Panc1 (cell line): ENCODE measurements around the gene GRIK4. TPM values are rescaled to one million over a fixed set of nuclear protein-coding genes. Genes with fewer than 3 reads are reported as not detected.

ENCODE experiments used
- ATAC-seq: fragments of 200-7000 bp; cut with Tn5 transposase; 2 replicates; pipeline ENCODE4 v1.9.1; 2020; ENCODE audit warnings: mild to moderate bottlenecking, moderate library complexity
- BruUV-seq: library from RNA; stranded (reverse); fragments of 400-500 nt; replicated peaks from 2 replicates; lab custom pipeline; 2021; lab: Mats Ljungman, UMichigan
- CTCF ChIA-PET: fragments of 300-600 bp; sonication (Branson Sonifier 250); formaldehyde crosslinking; loops from one replicate; lab custom pipeline; 2022; ENCODE audit warnings: antibody characterized with exemption; lab: Charles Lee
- POLR2A ChIA-PET: fragments of 300-600 bp; sonication (Branson Sonifier 250); formaldehyde crosslinking; loops from one replicate; lab custom pipeline; 2022; ENCODE audit warnings: antibody characterized with exemption; lab: Charles Lee
- DNase-seq: peaks from one replicate; pipeline ENCODE4 v3.0.0-alpha.2; 2010; ENCODE audit warnings: low read depth, low spot score
- H3K27ac ChIP-seq: 2 replicates; pipeline ENCODE4 v1.5.1; 2011; ENCODE audit warnings: mild to moderate bottlenecking, low read length, inconsistent platforms
- H3K27me3 ChIP-seq: fragments of 200-500 bp; sonication (Bioruptor generic); 2 replicates; pipeline ENCODE4 v1.6.0; 2014; ENCODE audit warnings: low read length, inconsistent platforms; ENCODE audit not compliant: control insufficient read depth, insufficient read depth
- H3K36me3 ChIP-seq: fragments of 200-500 bp; sonication (Bioruptor generic); 2 replicates; pipeline ENCODE4 v1.5.1; 2014; ENCODE audit warnings: inconsistent platforms, mild to moderate bottlenecking, low read length, moderate library complexity; ENCODE audit not compliant: control insufficient read depth, insufficient read depth
- H3K4me1 ChIP-seq: 2 replicates; pipeline ENCODE4 v1.5.1; 2011; ENCODE audit warnings: inconsistent platforms, mild to moderate bottlenecking, low read length, moderate library complexity; ENCODE audit not compliant: control insufficient read depth, insufficient read depth
- H3K4me3 ChIP-seq, 2 experiments: 2 replicates each; pipeline ENCODE4 v1.5.1; 2011 to 2012; ENCODE audit warnings: low read depth in 2 of 2, low read length in 2 of 2, mild to moderate bottlenecking in 2 of 2, inconsistent platforms in 1 of 2, moderate library complexity in 1 of 2
- H3K9me3 ChIP-seq: fragments of 200-500 bp; sonication (Bioruptor generic); 2 replicates; pipeline ENCODE4 v1.5.1; 2014; ENCODE audit warnings: low read depth, mild to moderate bottlenecking, inconsistent platforms, low read length, moderate library complexity; ENCODE audit not compliant: control insufficient read depth, insufficient read depth
- POLR2AphosphoS5 ChIP-seq: IDR thresholded peaks from 2 replicates; pipeline ENCODE4 v1.6.1; 2012; ENCODE audit warnings: mild to moderate bottlenecking, low read depth, low read length, moderate library complexity
- SIN3A ChIP-seq: IDR thresholded peaks from 2 replicates; pipeline ENCODE4 v1.6.1; 2012; ENCODE audit warnings: low read depth, mild to moderate bottlenecking, low read length, moderate library complexity, borderline replicate concordance; ENCODE audit not compliant: insufficient read depth
- TCF7L2 ChIP-seq: IDR thresholded peaks from 2 replicates; pipeline ENCODE4 v1.6.1; 2011; ENCODE audit warnings: mild to moderate bottlenecking, low read depth, low read length, inconsistent platforms
- in situ Hi-C: cut with HindIII; loops from 2 replicates; pipeline ENCODE4 v1.10.0; 2016; ENCODE audit warnings: low sequenced_read_pairs, low pct_unique_long_range_greater_than_20kb
- intact Hi-C: fragments of 100-400 bp; cut with micrococcal nuclease; formaldehyde crosslinking; loops from one replicate; pipeline ENCODE4 v1.10.0; 2022; ENCODE audit not compliant: unreplicated experiment
- total RNA-seq: library from RNA; stranded (reverse); gene quantifications from one replicate; pipeline ENCODE4 v1.2.1, GENCODE V29; 2021; ENCODE audit not compliant: unreplicated experiment
- TF ChIP-seq, protein P1 (sequence below): fragments of 450-650 bp; IDR thresholded peaks from 2 replicates; pipeline ENCODE4 v1.5.1; 2017; ENCODE audit warnings: mild to moderate bottlenecking
- TF ChIP-seq, protein P2 (sequence below), 2 experiments: IDR thresholded peaks; 2 replicates each; pipeline ENCODE4 v1.6.1; 2011 to 2012; ENCODE audit warnings: low read depth in 2 of 2, control low read depth in 1 of 2, low read length in 1 of 2, mild to moderate bottlenecking in 1 of 2, moderate library complexity in 1 of 2; ENCODE audit not compliant: insufficient read depth in 1 of 2

Gene GRIK4
- total RNA-seq, 1 experiment from 2014 or later, result 0.62 TPM

DNA sequence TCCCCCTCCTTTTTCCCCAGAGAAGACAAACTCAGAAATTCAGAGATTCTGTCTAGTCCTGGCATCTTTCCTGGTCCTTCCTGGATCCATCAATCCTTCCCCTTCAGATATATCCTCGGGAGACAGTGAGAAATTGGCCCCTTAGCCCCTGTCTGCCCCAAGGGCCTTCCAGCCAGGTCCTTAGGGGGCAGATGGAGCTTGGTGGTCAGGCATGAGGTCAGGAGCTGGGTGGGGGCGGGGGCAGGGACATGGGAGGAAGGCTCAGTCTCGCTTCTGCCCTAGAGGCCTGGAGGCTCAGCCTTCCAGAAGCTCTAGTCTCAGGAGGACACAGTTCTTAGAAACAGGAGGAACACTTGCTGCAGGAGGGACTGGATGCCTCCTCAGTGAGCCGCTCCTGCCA lies 304.6 kb downstream of the GRIK4 start:
- no TSS peak for BruUV-seq
- in situ Hi-C loops (no loop called here), intact Hi-C loops (no loop called here)
- TF ChIP-seq, protein P1, sequence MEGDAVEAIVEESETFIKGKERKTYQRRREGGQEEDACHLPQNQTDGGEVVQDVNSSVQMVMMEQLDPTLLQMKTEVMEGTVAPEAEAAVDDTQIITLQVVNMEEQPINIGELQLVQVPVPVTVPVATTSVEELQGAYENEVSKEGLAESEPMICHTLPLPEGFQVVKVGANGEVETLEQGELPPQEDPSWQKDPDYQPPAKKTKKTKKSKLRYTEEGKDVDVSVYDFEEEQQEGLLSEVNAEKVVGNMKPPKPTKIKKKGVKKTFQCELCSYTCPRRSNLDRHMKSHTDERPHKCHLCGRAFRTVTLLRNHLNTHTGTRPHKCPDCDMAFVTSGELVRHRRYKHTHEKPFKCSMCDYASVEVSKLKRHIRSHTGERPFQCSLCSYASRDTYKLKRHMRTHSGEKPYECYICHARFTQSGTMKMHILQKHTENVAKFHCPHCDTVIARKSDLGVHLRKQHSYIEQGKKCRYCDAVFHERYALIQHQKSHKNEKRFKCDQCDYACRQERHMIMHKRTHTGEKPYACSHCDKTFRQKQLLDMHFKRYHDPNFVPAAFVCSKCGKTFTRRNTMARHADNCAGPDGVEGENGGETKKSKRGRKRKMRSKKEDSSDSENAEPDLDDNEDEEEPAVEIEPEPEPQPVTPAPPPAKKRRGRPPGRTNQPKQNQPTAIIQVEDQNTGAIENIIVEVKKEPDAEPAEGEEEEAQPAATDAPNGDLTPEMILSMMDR, result no peak
- TF ChIP-seq SIN3A, result no peak
- TF ChIP-seq POLR2AphosphoS5, result no peak
- no peak for TF ChIP-seq TCF7L2
- TF ChIP-seq, protein P2, sequence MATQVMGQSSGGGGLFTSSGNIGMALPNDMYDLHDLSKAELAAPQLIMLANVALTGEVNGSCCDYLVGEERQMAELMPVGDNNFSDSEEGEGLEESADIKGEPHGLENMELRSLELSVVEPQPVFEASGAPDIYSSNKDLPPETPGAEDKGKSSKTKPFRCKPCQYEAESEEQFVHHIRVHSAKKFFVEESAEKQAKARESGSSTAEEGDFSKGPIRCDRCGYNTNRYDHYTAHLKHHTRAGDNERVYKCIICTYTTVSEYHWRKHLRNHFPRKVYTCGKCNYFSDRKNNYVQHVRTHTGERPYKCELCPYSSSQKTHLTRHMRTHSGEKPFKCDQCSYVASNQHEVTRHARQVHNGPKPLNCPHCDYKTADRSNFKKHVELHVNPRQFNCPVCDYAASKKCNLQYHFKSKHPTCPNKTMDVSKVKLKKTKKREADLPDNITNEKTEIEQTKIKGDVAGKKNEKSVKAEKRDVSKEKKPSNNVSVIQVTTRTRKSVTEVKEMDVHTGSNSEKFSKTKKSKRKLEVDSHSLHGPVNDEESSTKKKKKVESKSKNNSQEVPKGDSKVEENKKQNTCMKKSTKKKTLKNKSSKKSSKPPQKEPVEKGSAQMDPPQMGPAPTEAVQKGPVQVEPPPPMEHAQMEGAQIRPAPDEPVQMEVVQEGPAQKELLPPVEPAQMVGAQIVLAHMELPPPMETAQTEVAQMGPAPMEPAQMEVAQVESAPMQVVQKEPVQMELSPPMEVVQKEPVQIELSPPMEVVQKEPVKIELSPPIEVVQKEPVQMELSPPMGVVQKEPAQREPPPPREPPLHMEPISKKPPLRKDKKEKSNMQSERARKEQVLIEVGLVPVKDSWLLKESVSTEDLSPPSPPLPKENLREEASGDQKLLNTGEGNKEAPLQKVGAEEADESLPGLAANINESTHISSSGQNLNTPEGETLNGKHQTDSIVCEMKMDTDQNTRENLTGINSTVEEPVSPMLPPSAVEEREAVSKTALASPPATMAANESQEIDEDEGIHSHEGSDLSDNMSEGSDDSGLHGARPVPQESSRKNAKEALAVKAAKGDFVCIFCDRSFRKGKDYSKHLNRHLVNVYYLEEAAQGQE (IDR thresholded peaks at IDR 0.05; ENCODE audit: insufficient read depth in 1 of 2, low read depth in 2 of 2, low read length in 1 of 2), result no peak
- Histone ChIP-seq H3K4me1 (peaks cover 4% of the 10 kb centered on the region), H3K27ac (no peak overlapping the region), H3K27me3 (peaks cover 10% of the 10 kb centered on the region), H3K36me3 (no peaks in the 10 kb centered on the region), H3K9me3 (no peaks in the 10 kb centered on the region), H3K4me3 (no peak overlapping the region)
- no peak for ATAC-seq
- no peak for DNase-seq
- ChIA-PET CTCF (no interaction called here), POLR2A (no interaction called here)

DNA sequence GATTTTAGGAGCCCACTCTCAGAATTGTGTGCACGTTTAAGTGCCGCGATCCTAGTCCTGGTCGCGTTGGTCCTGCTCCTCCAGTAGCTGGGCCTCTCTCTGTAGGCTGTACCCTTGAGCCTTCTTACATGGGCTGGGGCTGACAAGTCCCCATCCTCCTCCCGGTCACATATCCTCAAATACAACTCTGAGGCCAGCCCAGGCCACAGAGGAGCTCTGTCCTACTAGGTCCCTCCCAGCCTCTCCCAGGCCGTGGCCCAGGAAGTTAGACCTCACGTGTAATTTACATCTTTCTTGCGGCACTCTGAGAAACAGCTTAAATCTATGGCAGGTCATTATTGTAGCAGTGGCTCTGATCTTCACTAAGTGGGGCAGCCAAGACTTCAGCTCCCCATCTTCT lies 305.2 kb downstream of the GRIK4 start:
- ChIA-PET CTCF (no interaction called here), POLR2A (no interaction called here)
- in situ Hi-C loops (no loop called here), intact Hi-C loops (no loop called here)
- BruUV-seq, result no TSS peak
- H3K27me3 ChIP-seq, result peaks cover 10% of the 10 kb centered on the region
- H3K27ac ChIP-seq, result no peak overlapping the region
- no peaks in the 10 kb centered on the region for H3K36me3 ChIP-seq
- no peak for DNase-seq
- H3K9me3 ChIP-seq, result no peaks in the 10 kb centered on the region
- H3K4me1 ChIP-seq, result peaks cover 4% of the 10 kb centered on the region
- TF ChIP-seq POLR2AphosphoS5 (no peak), SIN3A (no peak), TCF7L2 (no peak)
- TF ChIP-seq, protein P2 (IDR thresholded peaks at IDR 0.05; ENCODE audit: insufficient read depth in 1 of 2, low read depth in 2 of 2, low read length in 1 of 2), result no peak
- TF ChIP-seq, protein P1, result no peak
- H3K4me3 ChIP-seq, result no peak overlapping the region
- ATAC-seq, result no peak
